Lung microvascular endothelial cell (primary cell): ENCODE results near the gene MAPK1IP1L. TPM values are rescaled to one million over a fixed set of nuclear protein-coding genes. Genes with fewer than 3 reads are reported as not detected.
"Not testable (repeated sequence)": the region's sequence is repeated elsewhere in the genome, so short reads cannot be mapped to it uniquely, and the experiment has no call there.

Experiments used
- DNase-seq, 2 donors: peaks; one replicate each; pipeline versions ENCODE4 v3.0.0 to v3.0.0-alpha.2; 2010; ENCODE audit warnings: low read depth in 2 of 2
- total RNA-seq: library from RNA; depleted of rRNA; stranded (reverse); fragments of >200 nt; gene quantifications from 2 replicates; pipeline ENCODE4 v1.2.1, GENCODE V29; 2014

The MAPK1IP1L gene
- total RNA-seq: 12.2 and 13.9 TPM in 2 replicates

GRCh38 chr14:55051423-55052268 lies at the start of gene MAPK1IP1L:
MAPK1IP1L (plus strand) TSS chr14:55051647; CDS start chr14:55061684, 10,037 bp downstream.
- peak; percentile 95 to 96 for DNase-seq

DNA sequence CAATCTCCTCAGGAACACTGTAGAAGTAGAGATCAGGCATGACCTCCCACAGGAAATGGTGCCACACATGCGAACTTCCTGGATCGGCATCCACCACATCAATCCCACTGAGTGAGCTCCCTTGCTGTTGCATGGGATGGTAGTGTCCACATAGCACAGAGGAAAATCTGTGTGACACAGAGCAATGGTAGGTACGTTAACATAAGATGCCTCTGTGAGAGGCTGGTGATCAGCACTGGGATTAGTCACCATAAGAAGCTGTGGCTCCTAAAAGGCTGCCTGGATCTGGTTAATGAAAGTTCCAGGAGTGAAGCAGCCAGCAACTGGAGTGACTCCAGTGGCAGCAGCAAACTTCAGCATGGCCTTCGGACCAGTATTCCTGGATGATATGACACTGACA lies 46.4 kb upstream of the MAPK1IP1L start:
- DNase-seq: peak; percentile 5 to 37

GRCh38 chr14:55015006-55015405 lies 36.4 kb upstream of the MAPK1IP1L start:
- no peak for DNase-seq

DNA sequence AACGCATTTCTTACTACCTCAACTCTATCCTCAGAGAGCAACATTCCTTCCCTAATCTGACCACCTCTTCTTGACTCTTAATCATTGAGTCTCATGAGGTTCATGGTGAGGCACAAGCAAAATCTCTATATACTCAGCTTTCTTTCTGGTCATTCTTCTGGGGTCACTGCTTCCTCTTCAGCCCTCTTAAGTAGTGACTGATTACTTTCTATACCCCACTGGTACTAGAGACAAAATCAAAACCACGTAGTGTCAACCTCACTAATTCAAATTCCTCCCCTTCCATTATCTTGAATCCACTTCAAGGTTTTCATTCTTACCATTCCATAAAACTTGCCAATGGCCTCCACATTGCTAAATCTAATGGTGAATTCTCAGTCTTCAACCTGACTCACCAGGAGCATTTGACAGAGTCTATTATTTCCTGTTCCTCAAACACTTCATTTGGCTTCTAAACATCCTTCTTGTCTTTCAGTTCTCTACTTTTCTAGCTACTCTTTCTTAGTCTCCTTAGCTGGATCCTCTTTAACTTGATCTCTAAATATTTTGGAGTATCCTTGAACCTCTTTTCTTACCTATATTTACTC lies 31.4 kb upstream of the MAPK1IP1L start:
- peak in 1 of 2 donors; percentile 5 for DNase-seq

DNA sequence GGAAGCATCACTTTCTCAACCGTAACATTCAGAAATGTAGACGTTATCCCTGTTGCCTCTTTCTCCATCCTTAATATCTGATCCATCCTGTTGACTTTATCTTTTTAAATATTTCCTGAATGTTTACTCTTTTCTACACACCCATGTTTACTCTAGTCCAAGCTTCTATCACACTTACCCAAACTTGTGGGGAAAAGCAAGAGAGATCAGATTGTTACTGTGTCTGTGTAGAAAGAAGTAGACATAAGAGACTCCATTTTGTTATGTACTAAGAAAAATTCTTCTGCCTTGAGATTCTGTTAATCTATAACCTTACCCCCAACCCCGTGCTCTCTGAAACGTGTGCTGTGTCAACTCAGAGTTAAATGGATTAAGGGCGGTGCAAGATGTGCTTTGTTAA lies 27.1 kb upstream of the MAPK1IP1L start:
- DNase-seq: not testable (repeated sequence)

DNA sequence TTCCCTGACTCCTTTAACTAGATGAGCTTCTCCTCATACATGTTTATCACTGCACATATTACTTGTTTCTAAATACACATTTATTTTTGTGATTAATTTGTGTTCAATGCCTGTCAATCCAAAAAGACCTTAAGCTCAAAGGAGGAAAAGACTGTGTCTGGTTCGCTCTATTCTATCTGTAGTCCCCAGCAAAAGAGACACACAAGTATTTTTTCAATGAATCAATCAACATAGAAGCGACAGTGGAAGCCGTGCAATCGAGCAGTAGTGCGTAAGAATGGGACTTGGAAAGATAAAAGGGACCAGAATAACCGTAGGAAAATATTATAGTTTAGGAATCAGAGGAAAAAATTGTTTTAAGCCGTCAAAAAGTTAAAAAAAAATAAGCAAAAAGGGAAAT lies 25.5 kb upstream of the MAPK1IP1L start:
- no peak for DNase-seq

DNA sequence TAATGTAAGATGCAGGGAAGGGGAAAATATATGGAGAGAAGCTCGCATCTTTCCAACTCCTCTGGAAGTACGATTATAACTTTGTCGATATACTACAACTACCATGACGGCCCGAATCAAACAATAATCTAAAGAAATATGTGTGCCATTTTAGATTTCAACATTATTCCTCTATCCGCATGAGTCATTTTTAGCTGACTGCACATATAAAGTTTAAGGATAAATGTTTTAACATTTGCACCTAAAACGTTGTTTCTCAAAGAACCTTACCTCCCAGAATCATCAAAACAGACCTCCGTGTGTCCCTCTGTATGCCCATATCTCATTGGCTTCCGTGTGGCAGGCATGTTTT lies 25.0 kb upstream of the MAPK1IP1L start:
- DNase-seq: no peak

- peak; percentile 95 to 96 for DNase-seq
Observed at GRCh38 chr14:55026793-55027561, 24.5 kb upstream of the MAPK1IP1L start, which contains the start of the genes SOCS4 and WDHD1. SOCS4 (plus strand) TSS chr14:55027236; CDS start chr14:55043042, 15,806 bp downstream. WDHD1 (minus strand) TSS chr14:55027099; CDS start chr14:55026787, 312 bp downstream.

- peak; percentile 14 to 18 for DNase-seq
Observed at GRCh38 chr14:55028066-55028465, 23.4 kb upstream of the MAPK1IP1L start.

- no peak for DNase-seq
Observed at GRCh38 chr14:55028476-55028875, 23.0 kb upstream of the MAPK1IP1L start.

GRCh38 chr14:55031190-55031589 lies 20.3 kb upstream of the MAPK1IP1L start:
- DNase-seq: no peak

DNA sequence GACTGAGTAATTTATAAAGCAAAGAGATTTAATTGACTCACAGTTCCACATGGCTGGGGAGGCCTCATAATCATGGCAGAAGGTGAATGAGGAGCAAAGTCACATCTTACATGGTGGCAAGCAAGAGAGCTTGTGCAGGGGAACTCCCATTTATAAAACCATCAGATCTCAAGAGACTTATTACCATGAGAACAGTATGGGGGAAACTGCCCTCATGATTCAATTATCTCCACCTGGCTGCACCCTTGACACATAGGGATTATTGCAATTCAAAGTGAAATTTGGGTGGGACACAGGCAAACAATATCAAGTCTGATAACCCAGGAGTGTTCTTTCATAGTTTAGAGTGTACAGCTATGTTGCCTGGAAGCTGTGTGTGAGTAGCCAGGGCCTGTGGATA lies 13.5 kb upstream of the MAPK1IP1L start:
- not testable (repeated sequence) for DNase-seq

- DNase-seq: no peak
Observed at GRCh38 chr14:55038708-55039107, 12.7 kb upstream of the MAPK1IP1L start.

GRCh38 chr14:55043528-55043927 lies 7.9 kb upstream of the MAPK1IP1L start:
- DNase-seq: no peak

GRCh38 chr14:55045087-55045486 lies 6.4 kb upstream of the MAPK1IP1L start:
- no peak for DNase-seq

DNA sequence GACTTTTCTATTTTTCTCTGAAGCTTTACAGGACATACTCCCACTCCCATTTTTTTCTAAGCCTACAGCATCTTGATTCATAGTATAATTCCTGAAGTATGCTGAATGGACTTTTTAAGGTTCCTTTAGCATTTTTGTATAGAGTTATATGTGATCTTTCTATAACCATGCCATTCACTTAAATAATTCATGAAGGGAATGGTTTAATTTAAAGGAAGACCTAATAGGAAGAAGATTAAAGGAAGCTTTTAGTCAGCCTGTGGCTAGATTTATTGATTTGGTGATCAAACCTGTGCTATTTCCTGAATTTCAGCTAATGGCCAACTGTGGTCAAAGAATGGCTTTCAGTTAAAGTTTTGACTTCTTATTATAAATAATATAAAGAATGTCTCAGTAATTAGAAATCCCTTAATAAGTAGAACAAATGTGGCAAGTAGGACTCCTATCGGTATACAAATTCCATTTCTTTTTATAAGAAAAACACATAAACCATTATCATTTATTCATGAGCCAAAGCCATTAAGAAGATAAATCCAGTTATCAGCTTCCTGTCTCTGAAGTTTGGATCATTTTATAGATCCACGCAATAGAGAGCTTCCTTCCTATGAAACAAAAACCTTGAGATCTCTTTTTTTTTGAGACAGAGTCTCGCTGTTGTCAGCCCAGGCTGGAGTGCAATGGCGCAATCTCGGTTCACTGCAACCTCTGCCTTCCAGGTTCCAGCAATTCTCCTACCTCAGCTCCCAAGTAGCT lies 4.0 kb upstream of the MAPK1IP1L start:
- DNase-seq: no peak

- no peak for DNase-seq
Observed at GRCh38 chr14:55048900-55049436, 2.5 kb upstream of the MAPK1IP1L start.

- no peak for DNase-seq
Observed at GRCh38 chr14:55051165-55051422, 353 bp upstream of the MAPK1IP1L start.

DNA sequence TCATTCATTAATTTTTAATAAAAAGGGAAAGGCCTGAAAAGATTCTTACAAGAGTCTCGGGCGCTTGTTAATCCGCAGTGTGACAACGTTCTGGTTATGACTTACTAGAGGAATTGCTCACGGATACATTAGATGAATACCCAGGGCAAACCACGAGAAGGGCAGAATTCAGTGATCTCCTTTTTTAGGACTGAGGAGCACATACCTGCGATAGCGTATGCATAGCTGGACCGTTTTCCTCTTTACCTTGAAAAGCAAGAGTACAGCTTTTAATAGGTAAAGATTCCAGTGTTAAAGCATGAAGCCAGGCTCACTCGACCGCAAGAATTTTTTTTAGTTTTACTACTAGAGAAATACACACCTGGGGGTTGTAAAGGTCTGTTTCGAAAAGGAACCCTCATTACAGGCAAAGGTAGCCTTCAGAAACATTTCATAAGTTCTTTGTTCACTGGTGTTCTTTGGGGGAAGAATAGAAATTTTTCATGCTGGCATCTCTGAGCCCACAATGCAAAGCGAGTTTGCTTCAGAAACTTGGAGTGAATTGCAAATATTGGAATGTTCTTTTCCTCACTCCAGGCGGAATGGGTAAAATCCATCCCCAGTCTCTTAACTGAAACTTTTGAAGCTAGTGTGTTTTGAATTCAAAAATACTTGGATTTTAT lies 953 bp downstream of the MAPK1IP1L start:
- peak in 1 of 2 donors; percentile 25 for DNase-seq

DNA sequence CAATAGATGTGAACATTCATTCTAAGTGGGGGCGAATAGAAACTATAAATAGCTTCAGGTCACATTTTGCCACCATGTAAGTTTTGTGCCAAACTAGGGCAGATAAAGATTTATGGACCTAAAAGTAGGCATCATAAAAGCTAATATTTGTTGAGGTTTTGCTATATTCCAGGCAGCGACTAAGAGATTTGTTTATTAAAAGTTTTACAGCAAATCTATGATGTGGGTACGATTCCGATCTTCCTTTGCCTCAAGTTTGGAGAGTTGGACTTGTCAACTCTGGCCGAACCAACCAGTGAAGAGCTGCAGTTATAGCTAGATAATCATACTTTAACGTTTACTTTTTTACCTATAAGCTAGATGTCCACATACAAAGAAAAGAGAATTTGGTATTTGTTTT lies 1.6 kb downstream of the MAPK1IP1L start:
- DNase-seq: no peak

DNA sequence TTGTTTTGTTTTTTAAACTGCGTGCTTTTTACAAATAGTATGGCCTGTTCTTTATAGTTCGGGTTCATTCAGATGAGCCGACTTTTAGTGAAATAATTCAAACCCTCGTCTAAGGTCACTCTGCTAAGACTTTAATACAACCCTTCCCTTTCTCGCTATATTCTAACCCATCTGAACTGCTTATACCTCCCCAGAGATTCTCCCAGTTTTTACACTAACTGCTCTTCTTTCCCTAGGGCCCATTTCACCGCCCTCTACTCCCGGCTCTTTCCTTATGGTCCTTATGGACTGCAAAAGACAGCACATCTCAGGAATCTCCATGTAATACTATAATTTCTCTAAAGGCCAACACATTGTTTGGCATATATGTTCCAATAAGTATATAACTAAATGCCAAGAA lies 2.1 kb downstream of the MAPK1IP1L start:
- DNase-seq: no peak
